ENCODE data around the gene SRR.
A peak's percentile ranks its signal among the peaks of the same experiment; 100 is the strongest.

SRR gene

GRCh38 chr17:2319051-2319450, 15.3 kb downstream of the SRR start:
- Histone ChIP-seq H3K9me3 (ENCODE audit: control insufficient read depth in 2 of 2, low read length in 2 of 2) (no peaks in the 10 kb centered on the region), H3K4me1 (ENCODE audit: control insufficient read depth, insufficient read depth, low read length) (no peaks in the 10 kb centered on the region), H3K27me3 (ENCODE audit: control insufficient read depth in 1 of 2, insufficient read depth in 2 of 2, low read length in 2 of 2) (no peaks in the 10 kb centered on the region), H3K27ac (ENCODE audit: low read length) (no peak overlapping the region), H3K36me3 (ENCODE audit: control insufficient read depth in 2 of 2, insufficient read depth in 2 of 2, low read length in 2 of 2) (peaks cover 12 to 17% of the 10 kb centered on the region in 2 donors), H3K4me3 (ENCODE audit: low read length in 2 of 2) (no peak overlapping the region), H3K9ac (ENCODE audit: low read length in 2 of 2) (no peak overlapping the region)

- Histone ChIP-seq H3K27ac (ENCODE audit: low read length) (no peak overlapping the region), H3K4me1 (ENCODE audit: control insufficient read depth, insufficient read depth, low read length) (no peaks in the 10 kb centered on the region), H3K9me3 (ENCODE audit: control insufficient read depth in 2 of 2, low read length in 2 of 2) (no peaks in the 10 kb centered on the region), H3K36me3 (ENCODE audit: control insufficient read depth in 2 of 2, insufficient read depth in 2 of 2, low read length in 2 of 2) (peaks cover 28 to 36% of the 10 kb centered on the region in 2 donors), H3K4me3 (ENCODE audit: low read length in 2 of 2) (no peak overlapping the region), H3K9ac (ENCODE audit: low read length in 2 of 2) (no peak overlapping the region), H3K27me3 (ENCODE audit: control insufficient read depth in 1 of 2, insufficient read depth in 2 of 2, low read length in 2 of 2) (no peaks in the 10 kb centered on the region)
Measured at GRCh38 chr17:2321399-2321798, 17.6 kb downstream of the SRR start.

- H3K4me3 ChIP-seq (ENCODE audit: low read length in 2 of 2) = no peak overlapping the region
- H3K27me3 ChIP-seq (ENCODE audit: control insufficient read depth in 1 of 2, insufficient read depth in 2 of 2, low read length in 2 of 2) = no peaks in the 10 kb centered on the region
- no peak overlapping the region for H3K9ac ChIP-seq (ENCODE audit: low read length in 2 of 2)
- no peaks in the 10 kb centered on the region for H3K9me3 ChIP-seq (ENCODE audit: control insufficient read depth in 2 of 2, low read length in 2 of 2)
- no peaks in the 10 kb centered on the region for H3K4me1 ChIP-seq (ENCODE audit: control insufficient read depth, insufficient read depth, low read length)
- H3K27ac ChIP-seq (ENCODE audit: low read length) = no peak overlapping the region
- peaks cover 28 to 40% of the 10 kb centered on the region in 2 donors for H3K36me3 ChIP-seq (ENCODE audit: control insufficient read depth in 2 of 2, insufficient read depth in 2 of 2, low read length in 2 of 2)
Measured at GRCh38 chr17:2323629-2324314, 20.0 kb downstream of the SRR start.

- H3K4me1 ChIP-seq (ENCODE audit: control insufficient read depth, insufficient read depth, low read length) = peaks cover 10% of the 10 kb centered on the region
- no peaks in the 10 kb centered on the region for H3K9me3 ChIP-seq (ENCODE audit: control insufficient read depth in 2 of 2, low read length in 2 of 2)
- no peak overlapping the region for H3K27ac ChIP-seq (ENCODE audit: low read length)
- peaks cover 52 to 55% of the 10 kb centered on the region in 2 donors for H3K36me3 ChIP-seq (ENCODE audit: control insufficient read depth in 2 of 2, insufficient read depth in 2 of 2, low read length in 2 of 2)
- H3K27me3 ChIP-seq (ENCODE audit: control insufficient read depth in 1 of 2, insufficient read depth in 2 of 2, low read length in 2 of 2) = no peaks in the 10 kb centered on the region
- no peak overlapping the region for H3K9ac ChIP-seq (ENCODE audit: low read length in 2 of 2)
- H3K4me3 ChIP-seq (ENCODE audit: low read length in 2 of 2) = no peak overlapping the region
Measured at GRCh38 chr17:2331303-2331702, 27.6 kb downstream of the SRR start.

- H3K36me3 ChIP-seq (ENCODE audit: control insufficient read depth in 2 of 2, insufficient read depth in 2 of 2, low read length in 2 of 2) = peaks cover 32 to 38% of the 10 kb centered on the region in 2 donors
- peak overlapping the region; percentile 93 to 97 for H3K4me3 ChIP-seq (ENCODE audit: low read length in 2 of 2)
- H3K9me3 ChIP-seq (ENCODE audit: control insufficient read depth in 2 of 2, low read length in 2 of 2) = no peaks in the 10 kb centered on the region
- H3K9ac ChIP-seq (ENCODE audit: low read length in 2 of 2) = peak overlapping the region; percentile 87 to 96
- H3K27me3 ChIP-seq (ENCODE audit: control insufficient read depth in 1 of 2, insufficient read depth in 2 of 2, low read length in 2 of 2) = no peaks in the 10 kb centered on the region
- H3K4me1 ChIP-seq (ENCODE audit: control insufficient read depth, insufficient read depth, low read length) = peaks cover 25% of the 10 kb centered on the region
- H3K27ac ChIP-seq (ENCODE audit: low read length) = peak overlapping the region; percentile 87
Measured at GRCh38 chr17:2335726-2336214, 32.0 kb downstream of the SRR start.

GRCh38 chr17:2336215-2336851, 32.6 kb downstream of the SRR start, which contains the start of gene TSR1:
TSR1 (minus strand) TSS chr17:2336457; CDS start chr17:2336427, 30 bp downstream.
- Histone ChIP-seq H3K4me3 (ENCODE audit: low read length in 2 of 2) (peak within 1 kb of the TSS; percentile 93 to 97), H3K27me3 (ENCODE audit: control insufficient read depth in 1 of 2, insufficient read depth in 2 of 2, low read length in 2 of 2) (no peaks in the 10 kb centered on the region), H3K4me1 (ENCODE audit: control insufficient read depth, insufficient read depth, low read length) (peaks cover 25% of the 10 kb centered on the region), H3K9me3 (ENCODE audit: control insufficient read depth in 2 of 2, low read length in 2 of 2) (no peaks in the 10 kb centered on the region), H3K36me3 (ENCODE audit: control insufficient read depth in 2 of 2, insufficient read depth in 2 of 2, low read length in 2 of 2) (peaks cover 26 to 32% of the 10 kb centered on the region in 2 donors), H3K27ac (ENCODE audit: low read length) (peak within 1 kb of the TSS; percentile 87), H3K9ac (ENCODE audit: low read length in 2 of 2) (peak within 1 kb of the TSS; percentile 87 to 96)

GRCh38 chr17:2336852-2337543, 33.2 kb downstream of the SRR start, which contains the start of gene SGSM2:
SGSM2 (plus strand) TSS chr17:2337501; CDS start chr17:2337689, 188 bp downstream.
- H3K4me3 ChIP-seq (ENCODE audit: low read length in 2 of 2) = peak within 1 kb of the TSS; percentile 93 to 97
- peak within 1 kb of the TSS; percentile 87 for H3K27ac ChIP-seq (ENCODE audit: low read length)
- peaks cover 19 to 30% of the 10 kb centered on the region in 2 donors for H3K36me3 ChIP-seq (ENCODE audit: control insufficient read depth in 2 of 2, insufficient read depth in 2 of 2, low read length in 2 of 2)
- H3K27me3 ChIP-seq (ENCODE audit: control insufficient read depth in 1 of 2, insufficient read depth in 2 of 2, low read length in 2 of 2) = no peaks in the 10 kb centered on the region
- peaks cover 25% of the 10 kb centered on the region for H3K4me1 ChIP-seq (ENCODE audit: control insufficient read depth, insufficient read depth, low read length)
- no peaks in the 10 kb centered on the region for H3K9me3 ChIP-seq (ENCODE audit: control insufficient read depth in 2 of 2, low read length in 2 of 2)
- H3K9ac ChIP-seq (ENCODE audit: low read length in 2 of 2) = peak within 1 kb of the TSS; percentile 83 to 96

- H3K9me3 ChIP-seq (ENCODE audit: control insufficient read depth in 2 of 2, low read length in 2 of 2) = no peaks in the 10 kb centered on the region
- H3K27me3 ChIP-seq (ENCODE audit: control insufficient read depth in 1 of 2, insufficient read depth in 2 of 2, low read length in 2 of 2) = no peaks in the 10 kb centered on the region
- H3K4me1 ChIP-seq (ENCODE audit: control insufficient read depth, insufficient read depth, low read length) = peaks cover 25% of the 10 kb centered on the region
- peak overlapping the region; percentile 75 to 83 for H3K9ac ChIP-seq (ENCODE audit: low read length in 2 of 2)
- peak overlapping the region; percentile 74 for H3K27ac ChIP-seq (ENCODE audit: low read length)
- H3K4me3 ChIP-seq (ENCODE audit: low read length in 2 of 2) = peak overlapping the region; percentile 62 to 93
- H3K36me3 ChIP-seq (ENCODE audit: control insufficient read depth in 2 of 2, insufficient read depth in 2 of 2, low read length in 2 of 2) = peaks cover 16 to 28% of the 10 kb centered on the region in 2 donors
Measured at GRCh38 chr17:2337544-2338314, 34.0 kb downstream of the SRR start.

GRCh38 chr17:2338315-2338657, 34.5 kb downstream of the SRR start:
- Histone ChIP-seq H3K4me1 (ENCODE audit: control insufficient read depth, insufficient read depth, low read length) (peaks cover 25% of the 10 kb centered on the region), H3K27me3 (ENCODE audit: control insufficient read depth in 1 of 2, insufficient read depth in 2 of 2, low read length in 2 of 2) (no peaks in the 10 kb centered on the region), H3K9ac (ENCODE audit: low read length in 2 of 2) (peak overlapping the region; percentile 36 to 75), H3K36me3 (ENCODE audit: control insufficient read depth in 2 of 2, insufficient read depth in 2 of 2, low read length in 2 of 2) (peaks cover 14 to 24% of the 10 kb centered on the region in 2 donors), H3K27ac (ENCODE audit: low read length) (peak overlapping the region; percentile 74), H3K9me3 (ENCODE audit: control insufficient read depth in 2 of 2, low read length in 2 of 2) (no peaks in the 10 kb centered on the region), H3K4me3 (ENCODE audit: low read length in 2 of 2) (peak overlapping the region; percentile 62 to 93)

GRCh38 chr17:2343421-2343820, 39.7 kb downstream of the SRR start:
- H3K27me3 ChIP-seq (ENCODE audit: control insufficient read depth in 1 of 2, insufficient read depth in 2 of 2, low read length in 2 of 2) = no peaks in the 10 kb centered on the region
- H3K9ac ChIP-seq (ENCODE audit: low read length in 2 of 2) = no peak overlapping the region
- peaks cover 6% of the 10 kb centered on the region for H3K4me1 ChIP-seq (ENCODE audit: control insufficient read depth, insufficient read depth, low read length)
- no peaks in the 10 kb centered on the region for H3K9me3 ChIP-seq (ENCODE audit: control insufficient read depth in 2 of 2, low read length in 2 of 2)
- no peak overlapping the region for H3K4me3 ChIP-seq (ENCODE audit: low read length in 2 of 2)
- H3K27ac ChIP-seq (ENCODE audit: low read length) = no peak overlapping the region
- H3K36me3 ChIP-seq (ENCODE audit: control insufficient read depth in 2 of 2, insufficient read depth in 2 of 2, low read length in 2 of 2) = peaks cover 13% of the 10 kb centered on the region in 2 donors
